SK-N-MC (cell line): ENCODE data around the gene NLRP9.

Experiments used
- DNase-seq: peaks from one replicate; pipeline ENCODE4 v3.0.0-alpha.2; 2011; ENCODE audit warnings: low read depth, low spot score
- H3K27ac ChIP-seq: fragments of 200-600 bp; sonication (generic); 2 replicates; pipeline ENCODE4 v1.5.1; 2016; ENCODE audit warnings: mixed run types
- H3K36me3 ChIP-seq: fragments of 200-600 bp; sonication (generic); 2 replicates; pipeline ENCODE4 v1.6.1; 2017; ENCODE audit warnings: antibody characterized with exemption, low read length, mixed read lengths; ENCODE audit not compliant: insufficient read depth
- H3K4me3 ChIP-seq: fragments of 200-600 bp; sonication (generic); 2 replicates; pipeline ENCODE4 v1.5.1; 2016
- H3K9ac ChIP-seq: fragments of 200-600 bp; sonication (generic); 2 replicates; pipeline ENCODE4 v1.8.0; 2017; ENCODE audit warnings: mixed run types, mixed read lengths; ENCODE audit not compliant: insufficient read length
- H3K9me3 ChIP-seq: fragments of 200-600 bp; sonication (generic); 2 replicates; pipeline ENCODE4 v1.6.1; 2017; ENCODE audit warnings: low read depth, mild to moderate bottlenecking, antibody characterized with exemption, low read length, moderate library complexity, mixed read lengths
- EZH2 ChIP-seq: fragments of 200-600 bp; sonication (generic); IDR thresholded peaks from one replicate; pipeline ENCODE4 v1.6.1; 2017; ENCODE audit warnings: antibody characterized with exemption
- FOXP2 ChIP-seq: optimal IDR thresholded peaks from 2 replicates; pipeline ENCODE3; 2011; ENCODE audit warnings: mild to moderate bottlenecking, moderate library complexity; ENCODE audit not compliant: insufficient read depth; ENCODE audit errors: extremely low read length, control extremely low read depth
- POLR2AphosphoS5 ChIP-seq: IDR thresholded peaks from 2 replicates; pipeline ENCODE4 v1.6.1; 2012; ENCODE audit warnings: mild to moderate bottlenecking, low read depth, low read length, borderline replicate concordance

Gene NLRP9

GRCh38 chr19:55696301-55697068, 41.7 kb downstream of the NLRP9 start:
- H3K27ac ChIP-seq = no peak overlapping the region
- H3K36me3 ChIP-seq = peaks cover 19% of the 10 kb centered on the region; the same call in 1 of the 2 replicates
- no peak for TF ChIP-seq FOXP2
- no peak for TF ChIP-seq POLR2AphosphoS5
- TF ChIP-seq EZH2 = no peak
- no peak for DNase-seq
- no peaks in the 10 kb centered on the region for H3K9me3 ChIP-seq
- no peak overlapping the region for H3K4me3 ChIP-seq
- H3K9ac ChIP-seq = no peak overlapping the region

- no peak overlapping the region for H3K9ac ChIP-seq
Measured at GRCh38 chr19:55695511-55696290, 42.5 kb downstream of the NLRP9 start.

GRCh38 chr19:55694656-55695491, 43.3 kb downstream of the NLRP9 start:
- H3K9me3 ChIP-seq = no peaks in the 10 kb centered on the region
- H3K27ac ChIP-seq = no peak overlapping the region
- H3K9ac ChIP-seq = no peak overlapping the region
- H3K4me3 ChIP-seq = no peak overlapping the region
- H3K36me3 ChIP-seq = peaks cover 17% of the 10 kb centered on the region; the same call in 1 of the 2 replicates
- no peak for DNase-seq
- TF ChIP-seq EZH2 (no peak), FOXP2 (no peak), POLR2AphosphoS5 (no peak)

More at GRCh38 chr19:55695511-55696290, 42.5 kb downstream of the NLRP9 start:
- H3K4me3 ChIP-seq = no peak overlapping the region
- DNase-seq = no peak
- no peaks in the 10 kb centered on the region for H3K9me3 ChIP-seq
- H3K27ac ChIP-seq = no peak overlapping the region
- H3K36me3 ChIP-seq = peaks cover 19% of the 10 kb centered on the region; the same call in 1 of the 2 replicates
- no peak for TF ChIP-seq POLR2AphosphoS5
- TF ChIP-seq FOXP2 = no peak
- no peak for TF ChIP-seq EZH2

GRCh38 chr19:55694241-55694655, 44.0 kb downstream of the NLRP9 start:
- Histone ChIP-seq H3K36me3 (peaks cover 23% of the 10 kb centered on the region; the same call in 1 of the 2 replicates), H3K9me3 (no peaks in the 10 kb centered on the region), H3K27ac (no peak overlapping the region), H3K4me3 (no peak overlapping the region), H3K9ac (no peak overlapping the region)
- no peak for DNase-seq
- TF ChIP-seq EZH2 (no peak), POLR2AphosphoS5 (no peak), FOXP2 (no peak)

DNA sequence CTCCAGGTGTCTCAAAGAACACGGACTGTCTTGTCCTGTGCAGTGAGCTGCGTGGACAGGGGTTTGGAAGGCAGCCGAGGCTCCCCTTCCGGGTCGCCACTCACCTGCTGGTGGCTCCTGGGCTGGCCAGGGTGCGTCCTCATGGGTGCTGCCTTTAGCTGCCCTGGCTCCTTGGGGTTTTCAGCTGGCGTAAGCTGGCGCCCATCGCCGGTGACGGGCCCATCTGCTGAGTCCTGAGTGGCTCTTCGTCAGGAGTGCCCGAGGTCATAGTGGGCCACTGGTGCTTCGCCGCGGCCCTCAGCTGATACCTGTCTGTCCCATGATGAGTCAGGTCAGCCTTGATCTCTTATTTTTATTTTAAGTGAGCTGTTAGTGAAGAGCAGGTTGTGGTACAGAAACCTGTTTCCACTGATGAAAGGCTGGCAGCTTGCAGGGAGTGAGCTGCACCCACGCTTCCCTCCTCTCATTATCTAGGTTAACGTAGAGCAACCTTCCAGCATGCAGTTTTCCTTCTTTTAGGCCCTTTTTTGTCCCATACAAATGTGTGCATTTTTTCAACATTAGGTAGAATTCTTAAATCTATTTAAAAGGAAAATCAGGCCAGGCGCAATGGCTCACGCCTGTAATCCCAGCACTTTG, 44.7 kb downstream of the NLRP9 start:
- DNase-seq = no peak
- TF ChIP-seq EZH2 (no peak), FOXP2 (no peak), POLR2AphosphoS5 (no peak)
- Histone ChIP-seq H3K27ac (no peak overlapping the region), H3K9ac (no peak overlapping the region), H3K9me3 (no peaks in the 10 kb centered on the region), H3K4me3 (no peak overlapping the region), H3K36me3 (peaks cover 25% of the 10 kb centered on the region; the same call in 1 of the 2 replicates)

DNA sequence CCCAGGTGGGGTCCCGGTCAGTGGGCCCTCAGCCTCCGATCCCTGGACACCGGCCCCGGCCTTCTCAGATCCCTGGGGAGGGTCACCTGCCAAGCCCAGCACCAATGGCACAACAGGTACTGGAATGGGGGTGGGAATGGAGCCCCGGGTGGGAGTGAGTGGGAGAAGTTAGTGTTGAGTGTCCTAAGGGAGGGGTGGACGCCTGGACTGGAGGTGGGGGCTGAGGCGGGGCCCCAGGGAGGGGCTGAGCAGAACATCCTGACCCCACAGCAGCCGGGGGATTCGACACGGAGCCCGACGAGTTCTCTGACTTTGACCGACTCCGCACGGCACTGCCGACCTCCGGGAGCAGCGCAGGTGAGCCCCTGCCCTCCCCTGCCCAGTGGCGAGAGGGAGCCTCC, 45.5 kb downstream of the NLRP9 start:
- H3K9me3 ChIP-seq = no peaks in the 10 kb centered on the region
- no peak for TF ChIP-seq POLR2AphosphoS5
- TF ChIP-seq FOXP2 = no peak
- TF ChIP-seq EZH2 = no peak
- H3K27ac ChIP-seq = no peak overlapping the region
- H3K36me3 ChIP-seq = peaks cover 25% of the 10 kb centered on the region; the same call in 1 of the 2 replicates
- no peak overlapping the region for H3K4me3 ChIP-seq
- DNase-seq = no peak
- no peak overlapping the region for H3K9ac ChIP-seq

- Histone ChIP-seq H3K9me3 (no peaks in the 10 kb centered on the region), H3K36me3 (peaks cover 25% of the 10 kb centered on the region; the same call in 1 of the 2 replicates), H3K4me3 (no peak overlapping the region), H3K27ac (no peak overlapping the region), H3K9ac (no peak overlapping the region)
- TF ChIP-seq POLR2AphosphoS5 = no peak
- no peak for TF ChIP-seq EZH2
- TF ChIP-seq FOXP2 = no peak
- no peak for DNase-seq
Measured at GRCh38 chr19:55691561-55692481, 46.4 kb downstream of the NLRP9 start.
